GM12878 (cell line): ENCODE results near the gene PROC. TPM values are rescaled to one million over a fixed set of nuclear protein-coding genes. Genes with fewer than 3 reads are reported as not detected.

ENCODE experiments used
- ATAC-seq: fragments of 200-7000 bp; cut with Tn5 transposase; 3 replicates; pipeline ENCODE4 v1.9.1; 2020; ENCODE audit warnings: mild to moderate bottlenecking, moderate library complexity
- BruUV-seq: library from RNA; stranded (reverse); fragments of 400-500 nt; replicated peaks from 2 replicates; lab custom pipeline; 2021; lab: Mats Ljungman, UMichigan
- CTCF ChIA-PET: fragments of 300-600 bp; sonication (Branson Sonifier 250); formaldehyde crosslinking; extraction: SDS; loops from one replicate; lab custom pipeline; 2021; ENCODE audit warnings: inconsistent platforms; lab: Yijun Ruan, JAX
- POLR2A ChIA-PET: fragments of 350-600 bp; formaldehyde crosslinking; extraction: SDS; loops from one replicate; lab custom pipeline; 2021; ENCODE audit warnings: inconsistent platforms; lab: Charles Lee
- RAD21 ChIA-PET: fragments of 300-600 bp; sonication (Branson Sonifier 250); formaldehyde crosslinking; loops from one replicate; lab custom pipeline; 2023; ENCODE audit warnings: antibody characterized with exemption; ENCODE audit not compliant: unreplicated experiment; lab: Charles Lee
- SMC1A ChIA-PET: fragments of 300-600 bp; sonication (Branson Sonifier 250); formaldehyde crosslinking; loops from one replicate; lab custom pipeline; 2023; ENCODE audit not compliant: unreplicated experiment, uncharacterized antibody; lab: Charles Lee
- DNase-seq: peaks from one replicate; pipeline ENCODE4 v3.0.0-alpha.2; 2011; ENCODE audit warnings: low read depth, low spot score
- FAIRE-seq: peaks from 3 replicates; lab custom pipeline; 2011; peaks lifted over from hg19 to GRCh38; lab: Jason Lieb, UNC
- H2AFZ ChIP-seq: 2 replicates; pipeline ENCODE4 v1.6.0; 2011; ENCODE audit warnings: low read depth, low read length, control low read depth; ENCODE audit not compliant: control insufficient read depth
- H3K27ac ChIP-seq: 2 replicates; pipeline ENCODE4 v1.5.1; 2011; ENCODE audit warnings: control low read depth; ENCODE audit not compliant: control insufficient read depth, insufficient read depth
- H3K27me3 ChIP-seq, 2 experiments: replicated peaks in 1 of 2; 2 replicates each; pipeline versions ENCODE4 v1.6.0 to v1.6.1; 2011; ENCODE audit warnings: low read length in 1 of 2; ENCODE audit not compliant: control insufficient read depth in 2 of 2, insufficient read depth in 2 of 2
- H3K36me3 ChIP-seq, 2 experiments: 2 replicates each; pipeline ENCODE4 v1.5.1; 2011; ENCODE audit warnings: low read length in 1 of 2; ENCODE audit not compliant: control insufficient read depth in 2 of 2, insufficient read depth in 2 of 2
- H3K4me1 ChIP-seq: 2 replicates; pipeline ENCODE4 v1.6.1; 2011; ENCODE audit warnings: mild to moderate bottlenecking, low read length, moderate library complexity, mixed read lengths; ENCODE audit not compliant: control insufficient read depth, insufficient read depth
- H3K4me2 ChIP-seq: 2 replicates; pipeline ENCODE4 v1.6.0; 2011; ENCODE audit warnings: control low read depth; ENCODE audit not compliant: control insufficient read depth, insufficient read depth
- H3K4me3 ChIP-seq: fragments of 200-600 bp; sonication (generic); 2 replicates; pipeline ENCODE4 v1.5.1; 2016
- H3K79me2 ChIP-seq: 2 replicates; pipeline ENCODE4 v1.6.0; 2011; ENCODE audit warnings: low read length; ENCODE audit not compliant: control insufficient read depth, insufficient read depth
- H3K9ac ChIP-seq: 2 replicates; pipeline ENCODE4 v1.8.0; 2011; ENCODE audit warnings: low read length, control low read depth, mixed read lengths; ENCODE audit not compliant: control insufficient read depth, insufficient read depth
- H3K9me3 ChIP-seq: replicated peaks from 3 replicates; pipeline ENCODE4 v1.5.1; 2011; ENCODE audit warnings: mild to moderate bottlenecking, low read length; ENCODE audit not compliant: control insufficient read depth, insufficient read depth
- H4K20me1 ChIP-seq: 2 replicates; pipeline ENCODE4 v1.6.0; 2011; ENCODE audit not compliant: control insufficient read depth, insufficient read depth
- CHD1 ChIP-seq: IDR thresholded peaks from 2 replicates; pipeline ENCODE4 v1.6.1; 2012; ENCODE audit warnings: low read depth, low read length, improper control_type of control experiment
- HDAC2 ChIP-seq: fragments of 200-600 bp; sonication (generic); IDR thresholded peaks from 2 replicates; pipeline ENCODE4 v1.6.1; 2017
- NFYA ChIP-seq: IDR thresholded peaks from 2 replicates; pipeline ENCODE4 v1.6.1; 2011; ENCODE audit warnings: low read depth, mild to moderate bottlenecking, low read length, improper control_type of control experiment, borderline replicate concordance
- NKRF ChIP-seq: fragments of 450-650 bp; conservative IDR thresholded peaks from 2 replicates; pipeline ENCODE4 v1.6.1; 2017; ENCODE audit warnings: mild to moderate bottlenecking, moderate library complexity
- RCOR1 ChIP-seq: conservative IDR thresholded peaks from 2 replicates; pipeline ENCODE4 v1.6.1; 2012; ENCODE audit warnings: low read depth, low read length, improper control_type of control experiment
- SKIL ChIP-seq: fragments of 450-650 bp; IDR thresholded peaks from 2 replicates; pipeline ENCODE4 v1.6.1; 2017; ENCODE audit warnings: mild to moderate bottlenecking, low read depth, inconsistent platforms; ENCODE audit not compliant: poor library complexity, severe bottlenecking
- ZBTB4 ChIP-seq: fragments of 450-650 bp; formaldehyde crosslinking; IDR thresholded peaks from 2 replicates; pipeline ENCODE4 v1.4.0; 2022; ENCODE audit warnings: mild to moderate bottlenecking, moderate library complexity
- ZSCAN29 ChIP-seq: fragments of 450-650 bp; IDR thresholded peaks from 2 replicates; pipeline ENCODE4 v1.6.1; 2017; ENCODE audit warnings: mild to moderate bottlenecking, moderate library complexity
- WGBS: methylation state at CpG from one replicate; pipeline ENCODE4 v1.1.6; 2016; ENCODE audit warnings: low lambda C conversion rate; ENCODE audit not compliant: insufficient replicate concordance, insufficient coverage; ENCODE audit errors: missing lambda C conversion rate; 5-methylcytosine and 5-hydroxymethylcytosine counted together
- in situ Hi-C: fragments of 300-500 bp; cut with MboI; formaldehyde crosslinking; loops from 9 replicates; pipeline ENCODE4 v1.14.3; 2018; ENCODE audit warnings: mixed read lengths
- intact Hi-C: fragments of 100-400 bp; cut with micrococcal nuclease; formaldehyde crosslinking; loops from one replicate; pipeline ENCODE4 v1.14.2; 2022; ENCODE audit not compliant: unreplicated experiment
- polyA plus RNA-seq, 11 experiments: library from polyadenylated mRNA; depleted of rRNA in 4 of 11; unstranded in 6 of 11; stranded (reverse) in 5 of 11; fragments of >200 nt; fragmentation: Nextera tagmentation in 4 of 11; fragmentation: Illumina TruSeq in 1 of 11; extraction: Ambion mirVana in 4 of 11; extraction: Trizol in 1 of 11; gene quantifications; 1 replicate in 1 of 11; 2 replicates in 10 of 11; pipeline versions ENCODE4 v1.2.1 to v1.2.3, GENCODE V29; 2011 to 2016; ENCODE audit warnings: inconsistent platforms in 2 of 11, missing spikeins in 2 of 11, low read depth in 1 of 11
- total RNA-seq, 4 experiments: library from RNA; depleted of rRNA in 3 of 4; stranded (reverse); fragments of >200 nt in 3 of 4; fragmentation: Illumina TruSeq in 1 of 4; extraction: Trizol in 1 of 4; gene quantifications; 2 replicates each; pipeline versions ENCODE4 v1.2.1 to v1.2.3, GENCODE V29; 2013 to 2021
- TF ChIP-seq, protein P1 (sequence below): IDR thresholded peaks from 2 replicates; pipeline ENCODE4 v1.6.1; 2012; ENCODE audit warnings: low read depth, low read length, improper control_type of control experiment

PROC gene
- total and polyA plus RNA-seq, 10 of the 15 experiments (the other 5 are each of a cell fraction or from before 2014, with no cell fraction given): not detected

DNA sequence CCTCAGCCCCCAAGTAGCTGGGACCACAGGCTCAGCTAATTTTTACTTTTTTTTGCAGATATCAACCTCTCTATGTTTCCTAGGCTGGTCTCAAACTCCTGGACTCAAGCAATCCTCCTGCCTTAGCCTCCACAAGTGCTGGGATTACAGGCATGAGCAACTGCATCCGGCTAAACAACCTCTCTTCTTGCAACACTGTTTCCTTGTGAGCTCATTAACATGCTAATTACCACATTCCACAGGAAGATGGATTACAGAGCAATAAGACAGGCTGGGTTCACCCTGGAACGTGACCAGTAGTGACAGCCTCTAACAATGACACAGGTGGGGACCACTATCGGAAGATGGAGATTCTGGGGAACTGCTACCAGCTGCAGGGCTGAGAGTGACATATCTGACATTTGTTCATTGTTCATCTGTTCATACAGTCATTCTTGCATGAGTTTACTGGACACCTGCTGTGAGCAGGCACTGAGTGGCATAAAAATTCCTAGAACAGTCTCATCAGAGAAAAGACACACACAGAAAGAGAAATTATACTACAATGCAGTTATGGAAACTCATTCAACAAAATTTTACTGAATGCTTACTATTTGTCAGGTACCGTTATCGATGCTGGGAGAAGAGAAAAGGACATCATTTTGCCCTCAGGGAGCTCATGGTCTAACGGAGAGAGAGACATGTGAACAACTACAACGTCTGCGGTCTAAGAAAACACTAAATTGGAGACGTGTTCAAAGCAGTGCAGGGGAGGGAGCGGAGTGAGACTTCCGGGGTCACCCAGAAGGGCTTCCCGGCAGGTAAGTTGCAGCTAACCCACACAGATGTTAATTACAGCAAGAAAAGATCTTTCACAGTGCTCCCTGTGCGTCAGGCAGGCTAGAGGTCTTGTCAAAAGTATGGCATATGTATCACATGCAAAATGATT, 37.6 kb downstream of the PROC start (continued):
- TF ChIP-seq SKIL: no peak
- no peak for TF ChIP-seq HDAC2
- TF ChIP-seq NFYA: no peak
- TF ChIP-seq NKRF: no peak
- TF ChIP-seq CHD1: no peak

DNA sequence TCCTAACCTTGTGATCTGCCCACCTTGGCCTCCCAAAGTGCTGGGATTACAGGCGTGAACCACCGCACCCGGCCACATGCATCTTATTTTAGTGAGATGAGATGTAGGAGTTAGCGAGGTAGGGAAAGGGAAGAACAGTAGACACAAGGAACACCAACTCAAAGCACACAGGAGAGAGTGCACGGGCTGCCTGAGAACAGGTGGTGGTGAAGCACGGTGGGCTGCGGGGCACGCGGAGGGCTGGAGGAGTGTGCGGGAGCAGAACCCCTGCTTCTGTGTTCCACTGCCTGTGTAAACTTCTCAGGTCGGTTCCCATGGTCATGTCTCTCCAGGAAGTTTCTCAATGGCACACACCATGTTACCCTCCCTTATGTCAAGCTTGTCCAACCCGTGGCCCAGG, 38.7 kb downstream of the PROC start:
- BruUV-seq: no TSS peak
- H3K27me3 ChIP-seq: no peaks in the 10 kb centered on the region
- no peaks in the 10 kb centered on the region for H3K36me3 ChIP-seq
- H4K20me1 ChIP-seq: no peaks in the 10 kb centered on the region
- ChIA-PET SMC1A (no interaction called here), CTCF (no interaction called here), RAD21 (no interaction called here)
- intact Hi-C loops: no loop called here
- no peak overlapping the region for H3K4me3 ChIP-seq
- no peak for FAIRE-seq
- no peak overlapping the region for H2AFZ ChIP-seq
- in situ Hi-C loops: no loop called here
- ATAC-seq: no peak
- no peak overlapping the region for H3K27ac ChIP-seq
- DNase-seq: no peak
- H3K79me2 ChIP-seq: no peaks in the 10 kb centered on the region
- no peak overlapping the region for H3K4me2 ChIP-seq
- no peaks in the 10 kb centered on the region; the same call in 1 of the 2 replicates for H3K4me1 ChIP-seq
- TF ChIP-seq ZBTB4 (CRISPR knock-in tag): no peak
- no peak for TF ChIP-seq RCOR1
- TF ChIP-seq ZSCAN29: no peak
- TF ChIP-seq, protein P1, sequence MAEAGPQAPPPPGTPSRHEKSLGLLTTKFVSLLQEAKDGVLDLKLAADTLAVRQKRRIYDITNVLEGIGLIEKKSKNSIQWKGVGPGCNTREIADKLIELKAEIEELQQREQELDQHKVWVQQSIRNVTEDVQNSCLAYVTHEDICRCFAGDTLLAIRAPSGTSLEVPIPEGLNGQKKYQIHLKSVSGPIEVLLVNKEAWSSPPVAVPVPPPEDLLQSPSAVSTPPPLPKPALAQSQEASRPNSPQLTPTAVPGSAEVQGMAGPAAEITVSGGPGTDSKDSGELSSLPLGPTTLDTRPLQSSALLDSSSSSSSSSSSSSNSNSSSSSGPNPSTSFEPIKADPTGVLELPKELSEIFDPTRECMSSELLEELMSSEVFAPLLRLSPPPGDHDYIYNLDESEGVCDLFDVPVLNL: no peak
- TF ChIP-seq, all 136 proteins: peak for 0
- POLR2A ChIA-PET: no interaction called here
- H3K9me3 ChIP-seq: no peaks in the 10 kb centered on the region
- WGBS: 98% methylated on average over 12 of the region's 12 CpGs
- H3K9ac ChIP-seq: no peak overlapping the region
